Gastrocnemius medialis (tissue), 4 donors: ENCODE results near the gene TMEM31.

Experiments
- CTCF ChIP-seq, 5 experiments: fragments of 450-650 bp in 3 of 5; fragments of 200-600 bp in 2 of 5; sonication (generic) in 2 of 5; IDR thresholded peaks in 4 of 5; conservative IDR thresholded peaks in 1 of 5; 1 replicate in 4 of 5; 2 replicates in 1 of 5; pipeline ENCODE4 v1.5.1; 2016 to 2019; ENCODE audit warnings: antibody characterized with exemption in 5 of 5, mild to moderate bottlenecking in 3 of 5, moderate library complexity in 3 of 5
- POLR2A ChIP-seq, 2 donors: fragments of 450-650 bp; IDR thresholded peaks; one replicate each; pipeline ENCODE4 v1.6.1; 2017; ENCODE audit warnings: antibody characterized with exemption in 2 of 2, mild to moderate bottlenecking in 2 of 2, moderate library complexity in 2 of 2

DNA sequence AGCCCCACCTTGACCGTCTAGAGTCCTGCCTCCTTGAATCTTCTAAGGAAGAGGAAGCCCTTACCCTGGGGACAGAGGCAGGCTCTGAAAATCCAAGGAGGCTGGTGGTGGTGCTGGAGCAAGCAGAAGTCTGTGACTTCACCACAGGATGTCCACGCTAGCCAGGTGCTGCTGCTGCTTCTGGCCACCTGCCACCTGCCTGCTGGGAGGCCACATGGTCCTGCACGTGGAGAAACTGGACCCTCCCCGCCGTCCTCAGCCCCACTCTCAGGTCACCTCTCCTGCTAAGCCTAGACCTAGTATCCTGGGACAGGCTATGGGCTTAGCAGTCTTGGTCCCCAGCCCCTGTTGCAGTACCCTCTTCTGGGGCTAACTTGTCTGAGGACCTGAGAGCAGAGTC lies 15.8 kb downstream of the TMEM31 start:
- TF ChIP-seq CTCF (IDR thresholded peaks at IDR 0.05 in 4 of 5, conservative IDR thresholded peaks at IDR 0.05 in 1 of 5) (no peak), POLR2A (IDR thresholded peaks at IDR 0.05) (no peak)
